ENCODE measurements around the gene OR5M10. TPM values are rescaled to one million over a fixed set of nuclear protein-coding genes. Genes with fewer than 3 reads are reported as not detected.

Gene OR5M10
- polyA plus RNA-seq (2013, experiment 1 of 2): not detected
- not detected for polyA plus RNA-seq (2013, experiment 2 of 2)

DNA sequence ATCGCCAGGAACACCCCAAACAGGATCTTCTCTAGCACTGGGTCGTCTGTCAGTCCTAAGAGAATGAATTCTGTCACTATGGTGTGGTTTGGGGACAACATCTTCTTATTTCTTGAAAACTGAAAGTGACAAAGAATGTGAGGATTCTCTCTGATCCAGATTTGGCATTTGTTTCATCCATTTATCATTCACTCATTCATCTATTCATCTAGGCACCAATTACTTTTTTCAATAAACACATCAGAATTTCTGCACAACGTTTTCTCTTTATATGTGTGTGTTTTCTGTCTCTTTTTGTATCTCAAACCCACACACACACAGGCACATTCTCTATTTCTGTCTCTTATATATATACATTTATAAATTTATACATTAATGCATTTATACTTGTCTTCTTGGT lies at the start of gene OR5M10:
Gene OR5M10, minus strand, starts transcription at position 101 of the 400 bp plus-strand sequence. Its CDS starts 0 bp downstream, at position 101.
- no peak within 1 kb of the TSS for H2BK15ac ChIP-seq (ENCODE audit: low read length)
- no peak within 1 kb of the TSS for H2BK5ac ChIP-seq (ENCODE audit: low read length)
- WGBS, 2 donors (ENCODE audit: extremely low coverage in 2 of 2, insufficient read length in 2 of 2, insufficient replicate concordance in 1 of 2): no CpG with 5 or more reads among the region's 3 CpGs
- H3K4me2 ChIP-seq (ENCODE audit: insufficient read depth, low read length, poor library complexity, severe bottlenecking): no peak within 1 kb of the TSS
- H3K14ac ChIP-seq (ENCODE audit: low read length): no peak within 1 kb of the TSS
- no peak for DNase-seq (ENCODE audit: low spot score)
- no peak within 1 kb of the TSS for H4K91ac ChIP-seq (ENCODE audit: low read depth, low read length, poor library complexity)
- no peak within 1 kb of the TSS for H3K23ac ChIP-seq (ENCODE audit: low read depth, low read length, poor library complexity)
- no peak within 1 kb of the TSS for H3K4me3 ChIP-seq (ENCODE audit: low read length in 2 of 2)
- H2BK120ac ChIP-seq (ENCODE audit: low read depth, low read length): no peak within 1 kb of the TSS
- H3K79me1 ChIP-seq (ENCODE audit: low read depth, low read length): no peaks in the 10 kb centered on the region
- no peak within 1 kb of the TSS for H3K9ac ChIP-seq (ENCODE audit: low read depth, low read length, poor library complexity)
- no peak within 1 kb of the TSS for H2BK12ac ChIP-seq (ENCODE audit: low read length)
- no peak within 1 kb of the TSS for H3K4ac ChIP-seq (ENCODE audit: low read length)
- no peak within 1 kb of the TSS for H4K8ac ChIP-seq (ENCODE audit: low read depth, low read length)
- no peaks in the 10 kb centered on the region for H3K4me1 ChIP-seq (ENCODE audit: control insufficient read depth in 2 of 2, insufficient read depth in 1 of 2, low read depth in 1 of 2, low read length in 2 of 2)
- H3K27ac ChIP-seq (replicated peaks; ENCODE audit: low read length): no peak within 1 kb of the TSS
- no peak within 1 kb of the TSS for H3K18ac ChIP-seq (ENCODE audit: low read length)
- no peaks in the 10 kb centered on the region for H3K9me3 ChIP-seq (replicated peaks in 1 of 2; ENCODE audit: control insufficient read depth in 2 of 2, insufficient read depth in 1 of 2, low read depth in 1 of 2, low read length in 2 of 2)
- no peak within 1 kb of the TSS for H2AFZ ChIP-seq (ENCODE audit: low read length)
- no peaks in the 10 kb centered on the region for H3K27me3 ChIP-seq (ENCODE audit: control insufficient read depth in 3 of 3, insufficient read depth in 3 of 3, low read depth in 1 of 3, low read length in 3 of 3)
- no peaks in the 10 kb centered on the region for H3K36me3 ChIP-seq (replicated peaks in 1 of 2; ENCODE audit: control insufficient read depth in 2 of 2, insufficient read depth in 2 of 2, low read length in 2 of 2)
- no peak within 1 kb of the TSS for H2AK5ac ChIP-seq (ENCODE audit: low read depth, low read length)

DNA sequence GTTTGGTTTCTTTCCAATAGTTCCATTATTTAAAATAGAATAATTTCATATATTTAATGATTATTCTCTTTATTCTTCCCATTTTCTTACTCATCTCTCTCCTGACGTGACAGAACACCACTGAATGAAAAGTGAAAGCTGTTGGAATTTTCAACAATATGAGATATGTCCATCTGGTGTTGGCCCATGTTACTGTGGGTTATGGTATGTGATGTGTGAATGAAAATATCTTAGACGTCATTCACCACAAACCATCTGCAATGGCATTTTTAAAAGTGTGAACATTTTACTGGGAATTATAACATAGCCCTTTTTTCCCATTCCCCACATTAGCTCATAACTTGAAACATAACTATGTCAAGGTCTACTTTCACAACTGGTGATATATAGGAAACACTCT lies 48.4 kb upstream of the OR5M10 start:
- Histone ChIP-seq H3K4ac (ENCODE audit: low read length) (no peak overlapping the region), H3K18ac (ENCODE audit: low read length) (no peak overlapping the region), H2BK120ac (ENCODE audit: low read depth, low read length) (no peak overlapping the region), H3K27me3 (ENCODE audit: control insufficient read depth in 3 of 3, insufficient read depth in 3 of 3, low read depth in 1 of 3, low read length in 3 of 3) (no peaks in the 10 kb centered on the region), H2BK15ac (ENCODE audit: low read length) (no peak overlapping the region), H2AK5ac (ENCODE audit: low read depth, low read length) (no peak overlapping the region), H3K79me1 (ENCODE audit: low read depth, low read length) (no peaks in the 10 kb centered on the region), H3K4me3 (ENCODE audit: low read length in 2 of 2) (no peak overlapping the region), H3K9ac (ENCODE audit: low read depth, low read length, poor library complexity) (no peak overlapping the region), H3K9me3 (replicated peaks in 1 of 2; ENCODE audit: control insufficient read depth in 2 of 2, insufficient read depth in 1 of 2, low read depth in 1 of 2, low read length in 2 of 2) (no peaks in the 10 kb centered on the region), H3K36me3 (replicated peaks in 1 of 2; ENCODE audit: control insufficient read depth in 2 of 2, insufficient read depth in 2 of 2, low read length in 2 of 2) (no peaks in the 10 kb centered on the region), H3K27ac (replicated peaks; ENCODE audit: low read length) (no peak overlapping the region), H2BK12ac (ENCODE audit: low read length) (no peak overlapping the region), H4K8ac (ENCODE audit: low read depth, low read length) (no peak overlapping the region), H3K4me2 (ENCODE audit: insufficient read depth, low read length, poor library complexity, severe bottlenecking) (no peak overlapping the region), H2BK5ac (ENCODE audit: low read length) (no peak overlapping the region), H3K23ac (ENCODE audit: low read depth, low read length, poor library complexity) (no peak overlapping the region), H2AFZ (ENCODE audit: low read length) (no peak overlapping the region), H3K14ac (ENCODE audit: low read length) (no peak overlapping the region), H3K4me1 (ENCODE audit: control insufficient read depth in 2 of 2, insufficient read depth in 1 of 2, low read depth in 1 of 2, low read length in 2 of 2) (no peaks in the 10 kb centered on the region), H4K91ac (ENCODE audit: low read depth, low read length, poor library complexity) (no peak overlapping the region)
- DNase-seq (ENCODE audit: low spot score): no peak
- WGBS, 2 donors (ENCODE audit: extremely low coverage in 2 of 2, insufficient read length in 2 of 2, insufficient replicate concordance in 1 of 2): no CpG with 5 or more reads among the region's 2 CpGs

DNA sequence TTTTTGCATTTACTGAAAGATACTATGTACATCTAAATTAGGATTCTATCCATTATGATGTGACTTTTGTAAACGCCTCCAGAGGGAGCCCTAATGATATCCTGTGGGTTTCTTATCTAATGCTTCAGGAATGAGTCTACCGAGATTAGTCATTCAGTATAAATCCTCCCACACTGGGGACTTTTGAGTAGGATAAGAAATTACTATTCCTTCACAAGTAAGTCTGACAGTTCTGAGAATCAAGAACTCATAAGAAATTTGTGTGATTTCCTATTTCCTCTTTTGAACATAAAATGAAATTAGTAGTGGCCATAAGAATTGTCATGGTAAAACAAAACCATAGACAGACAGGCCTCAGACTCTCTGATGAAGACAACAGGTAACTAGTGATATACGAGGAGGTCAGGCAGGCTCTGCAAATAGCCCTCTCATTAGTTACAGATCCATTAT lies 47.2 kb upstream of the OR5M10 start:
- Histone ChIP-seq H4K8ac (ENCODE audit: low read depth, low read length) (no peak overlapping the region), H3K4me2 (ENCODE audit: insufficient read depth, low read length, poor library complexity, severe bottlenecking) (no peak overlapping the region), H2AFZ (ENCODE audit: low read length) (no peak overlapping the region), H2BK120ac (ENCODE audit: low read depth, low read length) (no peak overlapping the region), H2BK5ac (ENCODE audit: low read length) (no peak overlapping the region), H3K27ac (replicated peaks; ENCODE audit: low read length) (no peak overlapping the region), H2BK12ac (ENCODE audit: low read length) (no peak overlapping the region), H3K18ac (ENCODE audit: low read length) (no peak overlapping the region), H3K23ac (ENCODE audit: low read depth, low read length, poor library complexity) (no peak overlapping the region), H3K79me1 (ENCODE audit: low read depth, low read length) (no peaks in the 10 kb centered on the region), H4K91ac (ENCODE audit: low read depth, low read length, poor library complexity) (no peak overlapping the region), H3K4me3 (ENCODE audit: low read length in 2 of 2) (no peak overlapping the region), H2AK5ac (ENCODE audit: low read depth, low read length) (no peak overlapping the region), H3K14ac (ENCODE audit: low read length) (no peak overlapping the region), H2BK15ac (ENCODE audit: low read length) (no peak overlapping the region), H3K9ac (ENCODE audit: low read depth, low read length, poor library complexity) (no peak overlapping the region), H3K36me3 (replicated peaks in 1 of 2; ENCODE audit: control insufficient read depth in 2 of 2, insufficient read depth in 2 of 2, low read length in 2 of 2) (peaks cover 0 to 2% of the 10 kb centered on the region in 2 donors), H3K4me1 (ENCODE audit: control insufficient read depth in 2 of 2, insufficient read depth in 1 of 2, low read depth in 1 of 2, low read length in 2 of 2) (no peaks in the 10 kb centered on the region), H3K4ac (ENCODE audit: low read length) (no peak overlapping the region), H3K9me3 (replicated peaks in 1 of 2; ENCODE audit: control insufficient read depth in 2 of 2, insufficient read depth in 1 of 2, low read depth in 1 of 2, low read length in 2 of 2) (no peaks in the 10 kb centered on the region), H3K27me3 (ENCODE audit: control insufficient read depth in 3 of 3, insufficient read depth in 3 of 3, low read depth in 1 of 3, low read length in 3 of 3) (no peaks in the 10 kb centered on the region)
- DNase-seq (ENCODE audit: low spot score): peak; percentile 38
- WGBS, 2 donors (ENCODE audit: extremely low coverage in 2 of 2, insufficient read length in 2 of 2, insufficient replicate concordance in 1 of 2): no CpG with 5 or more reads among the region's 3 CpGs

DNA sequence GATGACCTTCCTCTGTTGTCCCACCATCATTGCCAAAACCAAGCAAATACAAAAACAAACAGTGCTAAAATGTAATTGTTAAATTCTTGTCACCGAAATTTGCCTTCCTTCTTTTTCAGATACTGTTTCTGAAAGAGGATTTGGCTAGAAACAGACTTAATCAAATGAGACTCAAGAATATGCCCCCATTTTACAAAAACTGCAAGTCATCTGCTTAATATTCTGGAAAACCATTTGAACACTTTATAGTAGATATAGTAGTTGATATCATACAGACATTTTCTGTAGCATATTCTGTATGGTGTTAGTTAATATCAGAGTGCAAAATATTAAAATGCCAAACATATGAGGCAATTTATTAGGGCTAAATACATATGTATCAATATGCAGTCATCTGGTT lies 33.7 kb upstream of the OR5M10 start:
- H2BK120ac ChIP-seq (ENCODE audit: low read depth, low read length): no peak overlapping the region
- H3K14ac ChIP-seq (ENCODE audit: low read length): no peak overlapping the region
- no peak overlapping the region for H3K27ac ChIP-seq (replicated peaks; ENCODE audit: low read length)
- no peak overlapping the region for H2AFZ ChIP-seq (ENCODE audit: low read length)
- no peak for DNase-seq (ENCODE audit: low spot score)
- no peak overlapping the region for H3K4me3 ChIP-seq (ENCODE audit: low read length in 2 of 2)
- no CpG with 5 or more reads among the region's 1 CpG for WGBS, 2 donors (ENCODE audit: extremely low coverage in 2 of 2, insufficient read length in 2 of 2, insufficient replicate concordance in 1 of 2)
- no peak overlapping the region for H3K9ac ChIP-seq (ENCODE audit: low read depth, low read length, poor library complexity)
- no peaks in the 10 kb centered on the region for H3K79me1 ChIP-seq (ENCODE audit: low read depth, low read length)
- H3K4me1 ChIP-seq (ENCODE audit: control insufficient read depth in 2 of 2, insufficient read depth in 1 of 2, low read depth in 1 of 2, low read length in 2 of 2): no peaks in the 10 kb centered on the region
- no peak overlapping the region for H2BK5ac ChIP-seq (ENCODE audit: low read length)
- no peak overlapping the region for H3K18ac ChIP-seq (ENCODE audit: low read length)
- no peaks in the 10 kb centered on the region for H3K36me3 ChIP-seq (replicated peaks in 1 of 2; ENCODE audit: control insufficient read depth in 2 of 2, insufficient read depth in 2 of 2, low read length in 2 of 2)
- no peak overlapping the region for H2AK5ac ChIP-seq (ENCODE audit: low read depth, low read length)
- no peak overlapping the region for H3K4me2 ChIP-seq (ENCODE audit: insufficient read depth, low read length, poor library complexity, severe bottlenecking)
- no peaks in the 10 kb centered on the region for H3K9me3 ChIP-seq (replicated peaks in 1 of 2; ENCODE audit: control insufficient read depth in 2 of 2, insufficient read depth in 1 of 2, low read depth in 1 of 2, low read length in 2 of 2)
- H4K91ac ChIP-seq (ENCODE audit: low read depth, low read length, poor library complexity): no peak overlapping the region
- no peak overlapping the region for H2BK12ac ChIP-seq (ENCODE audit: low read length)
- H2BK15ac ChIP-seq (ENCODE audit: low read length): no peak overlapping the region
- H4K8ac ChIP-seq (ENCODE audit: low read depth, low read length): no peak overlapping the region
- no peak overlapping the region for H3K4ac ChIP-seq (ENCODE audit: low read length)
- H3K27me3 ChIP-seq (ENCODE audit: control insufficient read depth in 3 of 3, insufficient read depth in 3 of 3, low read depth in 1 of 3, low read length in 3 of 3): no peaks in the 10 kb centered on the region
- no peak overlapping the region for H3K23ac ChIP-seq (ENCODE audit: low read depth, low read length, poor library complexity)

All from neuronal stem cell (in vitro differentiated cells).